ENCODE measurements around the gene TMEM87B. TPM values are rescaled to one million over a fixed set of nuclear protein-coding genes. Genes with fewer than 3 reads are reported as not detected.

The TMEM87B gene
- total and polyA plus RNA-seq, 2 of the 8 experiments (the other 6 are each of a cell fraction or from before 2014, with no cell fraction given), result 7.2 to 9.0 TPM

GRCh38 chr2:112144966-112145365 is 89.9 kb downstream of the TMEM87B start:
- POLR2A ChIA-PET (ENCODE audit: partially characterized antibody), result interaction anchor here (1.3 to 1.7 kb wide), 2 partner anchors 11 to 12 kb away, joined by 3 read pairs; no protein-coding TSS in a partner anchor
- H3K9me3 ChIP-seq (ENCODE audit: insufficient read depth in 2 of 2, low read depth in 1 of 2, low read length in 1 of 2), result no peaks in the 10 kb centered on the region
- H4K8ac ChIP-seq (ENCODE audit: extremely low read depth, insufficient read depth, low read length), result no peak overlapping the region
- H2BK5ac ChIP-seq (ENCODE audit: low read depth, low read length), result no peak overlapping the region
- H3K27me3 ChIP-seq (replicated peaks in 1 of 4; ENCODE audit: control insufficient read depth in 3 of 4, extremely low read depth in 1 of 4, insufficient read depth in 3 of 4, low read length in 3 of 4), result peaks cover 12 to 28% (median 20%) of the 10 kb centered on the region in 4 experiments
- H4K20me1 ChIP-seq (replicated peaks in 1 of 2; ENCODE audit: control insufficient read depth in 1 of 2, insufficient read depth in 2 of 2, low read length in 2 of 2), result peaks cover 0 to 2% of the 10 kb centered on the region in 2 experiments
- 96% methylated on average over 6 of the region's 6 CpGs; no CpG with 5 or more reads in 1 of the 2 experiments for WGBS, 2 experiments (ENCODE audit: extremely low coverage in 1 of 2, insufficient coverage in 1 of 2, insufficient read length in 1 of 2, insufficient replicate concordance in 2 of 2, low coverage in 1 of 2, low lambda C conversion rate in 2 of 2, missing lambda C conversion rate in 1 of 2)
- no peak overlapping the region for H3K27ac ChIP-seq (ENCODE audit: low read depth, low read length)
- H3K4me2 ChIP-seq (ENCODE audit: insufficient read depth in 1 of 2, low read depth in 2 of 2, low read length in 2 of 2), result no peak overlapping the region
- no peak overlapping the region for H3K14ac ChIP-seq (ENCODE audit: insufficient read length)
- no peak overlapping the region for H2AFZ ChIP-seq (ENCODE audit: low read length)
- H3K4ac ChIP-seq (replicated peaks; ENCODE audit: insufficient read length, low read depth, low read length), result no peak overlapping the region
- no peak overlapping the region for H4K91ac ChIP-seq (replicated peaks; ENCODE audit: insufficient read length, low read length)
- no peak overlapping the region for H4K5ac ChIP-seq (ENCODE audit: insufficient read length, low read depth, low read length)
- H3K23ac ChIP-seq (ENCODE audit: insufficient read length), result no peak overlapping the region
- no peak overlapping the region for H3K4me3 ChIP-seq (ENCODE audit: extremely low read depth in 1 of 4, insufficient read depth in 2 of 4, low read depth in 3 of 4, low read length in 4 of 4)
- no peak overlapping the region for H2BK120ac ChIP-seq (replicated peaks; ENCODE audit: low read depth, low read length)
- no peak overlapping the region for H3K18ac ChIP-seq (ENCODE audit: extremely low read depth, low read length)
- peaks cover 0 to 6% (median 1%) of the 10 kb centered on the region in 4 experiments; a peak in 2 of 7 replicates for H3K4me1 ChIP-seq (replicated peaks in 1 of 4; ENCODE audit: control insufficient read depth in 3 of 4, insufficient read depth in 4 of 4, low read length in 3 of 4)
- CTCF ChIA-PET (ENCODE audit: partially characterized antibody), result no interaction called here
- H2BK12ac ChIP-seq (ENCODE audit: low read depth, low read length), result no peak overlapping the region
- no peaks in the 10 kb centered on the region for H3K79me1 ChIP-seq (ENCODE audit: low read depth, low read length)
- H3K56ac ChIP-seq (replicated peaks; ENCODE audit: insufficient read length, low read depth, low read length), result no peak overlapping the region
- DNase-seq (ENCODE audit: low read depth in 1 of 2, low spot score in 2 of 2), result no peak
- H3K79me2 ChIP-seq (ENCODE audit: control insufficient read depth in 1 of 2, insufficient read depth in 2 of 2, low read length in 2 of 2), result no peaks in the 10 kb centered on the region
- no peak overlapping the region for H2BK20ac ChIP-seq (ENCODE audit: low read length)
- no peak for FAIRE-seq
- no peak overlapping the region for H3K9ac ChIP-seq (replicated peaks in 1 of 4; ENCODE audit: extremely low read depth in 1 of 4, low read depth in 3 of 4, low read length in 3 of 4)
- no peak overlapping the region for H2AK5ac ChIP-seq (ENCODE audit: low read depth, low read length)
- H3K23me2 ChIP-seq (ENCODE audit: low read depth, low read length), result peaks cover 2% of the 10 kb centered on the region; the same call in 1 of the 2 replicates
- H2BK15ac ChIP-seq (ENCODE audit: low read length), result no peak overlapping the region
- H3K36me3 ChIP-seq (ENCODE audit: control insufficient read depth in 2 of 4, insufficient read depth in 4 of 4, low read length in 3 of 4), result no peaks in the 10 kb centered on the region

All from H1 (cell line).